HG03575 (cell line): Measurements from ENCODE around the gene USP11.
A peak's percentile ranks its signal among the peaks of the same experiment; 100 is the strongest.

Experiments used
- ATAC-seq: cut with Tn5 transposase; IDR thresholded peaks from one replicate; pipeline ENCODE4 v1.9.1; 2021; ENCODE audit not compliant: unreplicated experiment, insufficient number of reproducible peaks, low FRiP score; ENCODE audit errors: extremely low read depth

USP11 gene

DNA sequence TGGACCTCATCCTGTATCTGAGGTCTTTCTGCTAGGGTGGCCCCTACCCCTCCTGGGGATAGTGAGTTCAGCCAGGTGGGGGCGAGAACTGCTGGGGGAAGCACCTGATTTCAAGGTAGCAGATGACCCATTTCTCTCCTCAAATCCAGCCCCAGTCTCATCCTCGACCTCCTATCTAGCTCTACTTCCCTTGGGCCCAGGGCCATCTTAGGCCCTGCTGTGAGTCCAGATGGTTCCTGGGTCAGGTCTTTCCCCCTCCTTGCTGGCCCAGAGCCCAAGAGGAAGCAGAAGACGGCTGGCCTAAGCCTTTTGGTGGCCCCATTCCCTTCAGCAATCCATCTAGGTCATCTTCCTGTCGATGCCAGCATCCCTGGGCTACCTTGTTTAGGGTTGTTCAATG is 11.1 kb upstream of the USP11 start:
- ATAC-seq = no peak

DNA sequence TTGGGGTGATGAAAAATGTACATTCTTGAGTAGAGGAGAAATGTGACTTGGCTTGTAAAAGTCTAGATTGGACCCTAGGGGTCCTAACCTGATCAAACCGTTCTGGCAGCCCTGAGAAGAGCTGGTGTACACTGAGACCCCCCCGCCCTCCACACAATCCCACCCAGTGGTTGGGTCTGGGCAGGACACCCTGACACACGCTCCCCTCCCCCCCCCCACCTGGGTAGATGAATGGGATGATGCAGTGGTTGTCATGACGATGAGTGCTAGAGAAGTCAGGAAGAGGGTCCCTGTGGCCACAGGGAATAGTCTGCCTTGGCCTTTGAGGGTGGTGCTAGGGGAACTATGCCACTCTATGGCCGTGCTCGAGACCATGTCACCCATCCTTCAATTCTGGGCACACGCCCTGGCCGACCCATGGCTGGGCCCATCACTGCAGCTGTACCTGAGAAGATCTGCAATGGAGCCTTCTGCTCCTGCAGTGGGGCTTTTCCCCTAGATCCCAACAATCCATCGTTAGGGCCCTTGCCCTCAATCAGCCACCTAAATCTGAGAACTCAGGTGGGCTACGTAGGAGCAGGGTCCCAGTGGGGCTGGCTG is 10.0 kb upstream of the USP11 start:
- ATAC-seq = no peak

DNA sequence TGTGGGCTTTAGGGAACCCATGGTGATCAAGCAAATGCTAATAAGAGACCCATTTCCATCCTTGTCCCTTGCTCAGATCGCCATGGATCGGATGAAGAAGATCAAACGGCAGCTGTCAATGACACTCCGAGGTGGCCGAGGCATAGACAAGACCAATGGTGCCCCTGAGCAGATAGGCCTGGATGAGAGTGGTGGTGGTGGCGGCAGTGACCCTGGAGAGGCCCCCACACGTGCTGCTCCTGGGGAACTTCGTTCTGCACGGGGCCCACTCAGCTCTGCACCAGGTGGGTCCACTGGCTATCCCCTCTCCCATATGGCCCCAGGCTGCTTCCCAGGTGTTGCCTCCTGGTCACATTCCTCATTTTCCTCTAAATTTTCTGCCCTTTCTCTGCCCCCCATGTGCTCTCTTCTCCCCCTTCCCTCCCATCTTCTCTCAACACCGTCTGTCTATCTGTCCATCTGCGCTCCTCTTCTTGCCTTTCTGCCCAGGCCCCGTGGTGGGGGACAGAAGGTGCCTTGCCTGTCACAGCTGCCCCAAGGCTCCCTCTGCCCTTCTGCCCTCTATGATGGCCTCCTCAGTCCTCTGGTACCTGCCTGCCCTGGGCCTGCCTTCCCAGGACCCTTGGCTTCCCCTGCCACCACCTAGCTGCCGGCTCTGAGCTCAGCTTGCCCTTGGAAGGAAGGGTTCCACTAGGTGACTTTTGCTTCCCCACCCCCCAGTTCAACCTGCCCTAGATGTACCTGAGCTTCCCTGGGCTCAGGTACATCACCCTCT is 9.1 kb upstream of the USP11 start:
- no peak for ATAC-seq

DNA sequence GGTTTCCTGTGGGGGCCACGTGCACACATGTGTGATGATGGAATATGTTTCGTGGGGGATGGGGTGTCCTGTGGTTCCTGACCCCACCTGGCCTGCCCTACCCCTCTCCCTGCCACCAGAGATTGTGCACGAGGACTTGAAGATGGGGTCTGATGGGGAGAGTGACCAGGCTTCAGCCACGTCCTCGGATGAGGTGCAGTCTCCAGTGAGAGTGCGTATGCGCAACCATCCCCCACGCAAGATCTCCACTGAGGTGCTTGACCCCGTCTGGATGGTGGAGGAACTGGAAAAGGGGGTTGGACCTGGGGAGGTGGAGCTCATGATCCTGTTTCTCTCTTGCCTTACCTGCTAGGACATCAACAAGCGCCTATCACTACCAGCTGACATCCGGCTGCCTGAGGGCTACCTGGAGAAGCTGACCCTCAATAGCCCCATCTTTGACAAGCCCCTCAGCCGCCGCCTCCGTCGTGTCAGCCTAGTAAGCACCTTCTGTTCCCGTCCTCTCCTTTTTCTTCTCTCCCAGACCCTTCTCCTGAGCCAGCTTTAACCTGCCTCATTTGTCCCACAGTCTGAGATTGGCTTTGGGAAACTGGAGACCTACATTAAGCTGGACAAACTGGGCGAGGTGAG is 8.4 kb upstream of the USP11 start:
- no peak for ATAC-seq

DNA sequence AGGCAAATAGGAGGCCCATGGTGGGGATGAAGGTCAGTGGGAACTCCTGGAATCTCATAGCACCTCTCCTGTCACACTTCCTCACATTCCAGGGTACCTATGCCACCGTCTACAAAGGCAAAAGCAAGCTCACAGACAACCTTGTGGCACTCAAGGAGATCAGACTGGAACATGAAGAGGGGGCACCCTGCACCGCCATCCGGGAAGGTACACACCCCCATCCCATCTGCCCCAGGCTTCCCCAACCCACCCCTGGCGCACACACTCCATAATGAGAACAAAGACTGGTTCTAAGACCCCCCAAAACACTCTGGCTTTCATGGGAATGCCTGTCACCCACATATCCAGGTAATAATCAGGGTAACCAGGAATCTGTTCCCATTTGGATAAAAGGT is 7.9 kb upstream of the USP11 start:
- no peak for ATAC-seq

DNA sequence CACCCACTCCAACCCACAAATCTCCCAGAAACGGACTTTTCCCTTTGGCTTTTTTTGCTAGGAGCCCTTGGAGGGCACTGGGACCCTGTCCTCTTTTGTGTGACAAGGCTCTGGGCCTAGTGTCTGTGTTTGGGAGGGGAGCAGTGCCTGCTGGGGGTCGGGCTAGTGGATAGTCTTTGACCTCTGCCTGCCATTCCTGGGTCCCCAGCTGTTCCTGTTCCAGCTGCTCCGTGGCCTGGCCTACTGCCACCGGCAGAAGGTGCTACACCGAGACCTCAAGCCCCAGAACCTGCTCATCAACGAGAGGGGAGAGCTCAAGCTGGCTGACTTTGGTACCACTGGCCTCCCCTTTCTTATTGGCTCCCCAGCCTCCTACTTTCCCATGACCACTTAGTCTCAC is 6.7 kb upstream of the USP11 start:
- ATAC-seq = no peak

DNA sequence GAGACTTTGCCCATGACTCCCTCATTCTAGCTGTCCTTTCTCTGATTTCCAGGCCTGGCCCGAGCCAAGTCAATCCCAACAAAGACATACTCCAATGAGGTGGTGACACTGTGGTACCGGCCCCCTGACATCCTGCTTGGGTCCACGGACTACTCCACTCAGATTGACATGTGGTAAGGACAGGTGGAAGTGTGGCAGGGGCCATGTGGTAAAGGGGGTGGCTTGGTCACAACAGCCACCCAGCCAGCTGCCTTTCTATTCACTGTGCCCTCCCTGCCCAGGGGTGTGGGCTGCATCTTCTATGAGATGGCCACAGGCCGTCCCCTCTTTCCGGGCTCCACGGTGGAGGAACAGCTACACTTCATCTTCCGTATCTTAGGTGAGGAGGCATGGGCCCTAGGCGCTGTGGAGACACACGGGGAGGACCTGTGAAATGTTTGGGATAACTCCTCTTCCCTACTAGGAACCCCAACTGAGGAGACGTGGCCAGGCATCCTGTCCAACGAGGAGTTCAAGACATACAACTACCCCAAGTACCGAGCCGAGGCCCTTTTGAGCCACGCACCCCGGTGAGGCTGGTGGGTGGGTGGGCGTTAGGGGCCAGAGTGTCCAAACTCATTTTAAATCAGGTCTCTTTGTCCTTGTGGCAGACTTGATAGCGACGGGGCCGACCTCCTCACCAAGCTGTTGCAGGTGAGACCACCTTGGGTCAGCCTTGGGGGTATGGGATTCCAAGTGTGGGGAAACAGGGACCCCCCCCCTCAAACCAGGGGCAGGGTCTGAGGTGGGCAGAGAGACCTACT is 6.1 kb upstream of the USP11 start:
- ATAC-seq = no peak

DNA sequence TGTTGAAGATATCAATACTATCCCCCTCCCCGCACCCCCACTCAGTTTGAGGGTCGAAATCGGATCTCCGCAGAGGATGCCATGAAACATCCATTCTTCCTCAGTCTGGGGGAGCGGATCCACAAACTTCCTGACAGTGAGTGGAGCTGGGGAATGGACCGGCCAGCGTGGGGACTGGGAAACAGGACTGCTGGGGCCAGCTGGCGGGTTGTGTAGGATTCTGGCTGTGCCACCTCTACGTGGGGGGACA is 5.5 kb upstream of the USP11 start:
- no peak for ATAC-seq

DNA sequence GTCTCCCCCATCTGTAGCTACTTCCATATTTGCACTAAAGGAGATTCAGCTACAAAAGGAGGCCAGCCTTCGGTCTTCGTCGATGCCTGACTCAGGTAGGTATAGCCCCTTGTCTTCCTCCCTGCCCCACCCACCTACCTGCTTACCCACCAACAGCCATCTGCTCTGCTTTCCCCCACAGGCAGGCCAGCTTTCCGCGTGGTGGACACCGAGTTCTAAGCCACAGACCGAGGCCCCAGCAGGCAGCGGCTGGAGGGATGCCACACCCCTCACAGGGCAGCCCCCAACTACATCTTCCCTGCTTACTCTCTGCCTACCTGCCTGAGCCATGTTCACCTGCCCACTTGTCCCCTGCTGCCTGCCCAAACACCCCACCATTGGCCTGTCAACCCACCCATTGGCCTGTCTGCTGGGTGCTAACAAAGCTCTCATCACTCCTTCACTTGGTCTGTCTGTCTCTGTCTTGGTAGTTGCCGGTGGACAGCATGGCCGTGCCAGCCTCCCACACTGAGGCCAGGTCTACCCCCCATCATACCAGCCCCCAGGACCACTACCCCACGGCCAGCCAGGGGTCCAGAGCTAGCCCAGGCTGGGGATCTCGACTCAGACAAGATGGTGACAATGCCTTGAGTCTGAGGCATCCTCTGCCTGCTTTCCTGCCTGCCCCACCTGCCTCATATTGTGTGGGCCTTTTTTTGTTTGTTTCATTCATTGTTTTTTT is 4.1 kb upstream of the USP11 start:
- no peak for ATAC-seq

DNA sequence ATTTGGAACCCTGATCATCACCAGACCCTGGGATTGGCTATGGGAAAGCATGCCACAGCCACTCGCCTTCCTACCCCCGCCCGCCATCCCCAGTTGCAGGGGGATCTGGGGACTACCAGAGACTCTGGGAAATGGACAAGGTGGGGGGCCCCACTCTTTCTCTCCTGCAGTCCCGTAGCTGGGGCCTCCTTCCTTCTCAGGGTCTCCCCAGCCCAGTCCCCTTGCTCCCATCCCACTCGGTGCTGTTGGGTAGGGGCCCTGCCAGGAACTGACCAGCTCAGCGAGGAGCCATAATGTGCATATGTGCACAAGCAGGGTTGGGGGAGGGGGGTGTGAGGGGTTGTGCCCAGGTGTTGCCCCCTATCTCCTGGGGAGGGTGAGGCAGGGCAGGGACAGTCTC is 3.4 kb upstream of the USP11 start:
- ATAC-seq = no peak

DNA sequence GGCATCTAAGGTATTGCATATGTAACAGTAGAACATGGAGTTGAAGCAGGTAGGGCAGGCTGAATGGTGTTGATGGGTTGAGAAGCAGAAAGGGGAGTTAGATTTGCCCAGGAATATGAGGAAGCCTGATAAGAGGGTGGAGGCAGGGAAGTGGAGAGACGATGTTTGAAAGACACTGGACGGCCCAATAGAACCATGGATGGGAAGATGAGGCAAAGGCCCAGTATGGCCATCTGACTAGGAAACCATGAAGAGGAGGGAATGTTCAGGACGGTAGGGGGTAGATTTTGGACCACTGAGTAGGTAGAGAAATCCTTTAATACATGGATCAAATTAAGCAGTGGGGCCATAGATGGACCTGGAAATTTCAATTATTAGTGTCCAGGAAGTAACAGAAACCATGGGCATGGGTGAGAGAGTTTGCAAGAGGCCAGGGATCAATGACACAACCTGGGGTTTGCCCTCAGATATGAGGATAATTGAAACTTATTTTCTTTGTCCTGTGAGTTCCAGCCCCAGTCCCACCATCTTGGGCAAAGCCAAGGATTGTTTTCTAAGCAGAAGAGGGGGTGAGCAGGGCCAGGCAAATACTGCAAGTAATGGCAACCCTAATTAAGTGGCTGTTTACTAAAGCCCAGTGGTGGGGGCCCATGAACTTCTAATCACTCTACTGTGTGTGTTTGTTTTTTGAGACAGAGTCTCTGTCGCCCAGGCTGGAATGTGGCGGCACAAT is 2.5 kb upstream of the USP11 start:
- ATAC-seq = no peak

DNA sequence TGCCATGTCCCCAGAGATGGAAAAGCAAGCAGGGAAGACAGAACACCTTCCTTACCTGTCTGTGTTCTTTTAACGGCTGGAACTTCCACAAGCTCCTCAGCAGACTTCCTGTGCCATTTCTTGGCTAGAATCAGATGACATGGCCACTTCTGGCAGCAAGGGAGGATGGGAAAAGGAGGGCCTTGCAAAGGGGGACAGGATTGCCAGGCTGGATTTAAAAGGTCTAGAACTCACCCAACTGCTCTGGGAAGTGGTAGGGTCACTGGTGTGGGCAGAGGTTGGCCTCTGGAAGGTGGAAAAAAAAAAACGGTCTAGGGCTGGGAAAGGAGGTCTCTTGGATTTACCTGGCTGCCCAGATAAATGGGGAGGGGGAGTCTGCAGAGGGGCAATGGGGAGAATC is 1.6 kb upstream of the USP11 start:
- ATAC-seq = no peak

DNA sequence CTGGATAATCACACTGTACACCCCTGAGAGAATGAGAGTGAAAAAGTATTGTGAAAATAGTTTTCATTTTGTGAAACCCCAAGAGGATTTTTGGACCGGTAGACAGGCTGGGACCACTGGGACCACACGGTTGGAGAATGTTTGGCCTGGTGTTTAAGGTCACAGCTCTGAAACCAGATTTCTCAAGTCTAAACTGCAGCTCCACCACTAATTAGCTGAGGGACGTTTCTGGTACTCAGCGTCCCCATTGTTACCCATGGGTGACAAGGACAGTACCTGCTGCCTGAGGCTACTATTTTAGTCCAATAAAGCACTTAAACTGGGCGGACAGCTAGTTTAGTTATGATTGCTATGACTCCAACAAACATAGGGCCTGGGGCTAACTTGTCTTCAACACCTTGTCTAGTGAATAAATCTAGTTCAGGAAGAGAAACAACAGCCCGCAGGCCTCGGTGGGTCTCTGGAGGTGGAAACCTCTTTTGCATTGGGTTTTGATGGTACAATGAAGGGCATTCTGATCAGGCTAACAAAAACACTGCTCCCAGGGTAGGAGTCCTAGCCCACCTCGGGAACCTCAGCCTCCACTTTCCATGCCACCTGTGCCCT is 509 bp upstream of the USP11 start:
- no peak for ATAC-seq

DNA sequence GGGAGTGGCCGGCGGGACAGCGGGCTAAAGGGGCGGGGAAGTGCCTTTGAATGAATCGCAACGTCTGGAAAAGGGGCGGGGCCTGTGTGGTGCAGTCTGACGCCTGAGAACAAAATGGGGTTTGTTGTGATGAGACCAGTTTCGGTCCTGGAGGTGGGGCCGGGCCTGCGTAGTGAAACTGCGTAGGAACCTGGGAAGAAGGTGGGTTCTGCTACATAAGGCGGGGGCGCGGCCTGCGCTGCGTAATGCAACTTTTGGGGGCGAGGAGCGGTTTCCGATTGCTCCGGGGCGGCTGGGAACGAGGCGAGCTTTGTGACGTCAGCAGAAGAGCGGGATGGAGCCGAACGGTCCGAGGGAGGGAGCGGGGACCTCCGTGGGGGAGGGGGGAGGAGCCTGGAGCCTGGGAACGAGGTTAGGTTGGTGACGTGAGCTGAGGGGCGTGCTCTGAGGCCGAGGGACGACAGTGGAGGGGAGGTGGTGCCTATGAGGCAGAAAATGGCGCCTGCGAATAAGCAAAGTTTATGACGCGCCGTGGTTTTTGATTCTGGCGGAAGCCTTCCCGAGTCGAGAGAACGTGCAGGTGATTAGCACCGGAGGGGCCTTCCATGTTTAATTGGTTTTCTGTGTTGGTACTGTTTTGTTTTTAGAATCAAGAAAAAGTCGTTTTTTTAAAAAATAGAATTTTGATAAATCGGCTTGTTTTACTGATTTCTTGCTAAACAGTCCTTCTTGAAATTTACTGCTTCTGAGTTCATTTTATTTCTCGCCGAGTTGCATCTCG is 714 bp downstream of the USP11 start:
- ATAC-seq = peak; percentile 39

DNA sequence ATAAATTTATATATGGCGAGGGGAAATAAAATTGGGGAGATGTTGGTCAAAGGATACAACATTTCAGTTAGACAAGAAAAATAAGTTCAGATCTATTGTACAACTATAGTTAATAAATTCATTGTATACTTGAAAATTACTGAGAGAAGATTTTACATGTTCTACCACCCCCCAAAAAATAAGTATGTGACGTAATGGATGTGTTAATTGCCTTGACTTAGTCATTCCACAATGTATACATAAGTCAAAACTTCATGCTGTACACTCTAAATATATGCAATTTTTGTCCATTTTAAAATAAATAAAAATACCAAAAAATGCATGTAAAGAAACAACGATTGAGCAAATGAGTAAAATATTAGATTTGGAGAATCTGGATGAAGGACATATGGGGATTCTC is 1.8 kb downstream of the USP11 start:
- no peak for ATAC-seq

DNA sequence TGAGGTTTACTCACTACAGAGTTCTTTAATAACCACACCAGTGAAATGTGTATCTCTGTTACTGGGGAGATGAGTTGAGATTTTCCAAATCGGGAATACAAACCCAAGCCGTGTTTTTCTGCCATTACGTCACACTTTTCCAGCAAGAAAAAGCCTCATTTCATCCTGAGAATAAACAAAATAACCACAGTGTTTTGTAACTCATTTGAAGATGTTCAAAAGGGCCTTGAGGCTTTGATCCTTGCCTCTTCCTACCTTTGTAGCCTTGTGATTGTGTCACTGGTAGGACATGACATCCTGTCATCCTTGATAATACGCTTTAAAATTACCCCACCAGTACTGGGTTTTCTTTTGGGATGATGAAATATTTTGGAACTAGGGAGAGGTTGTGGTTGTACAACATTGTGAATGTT is 2.9 kb downstream of the USP11 start:
- no peak for ATAC-seq

DNA sequence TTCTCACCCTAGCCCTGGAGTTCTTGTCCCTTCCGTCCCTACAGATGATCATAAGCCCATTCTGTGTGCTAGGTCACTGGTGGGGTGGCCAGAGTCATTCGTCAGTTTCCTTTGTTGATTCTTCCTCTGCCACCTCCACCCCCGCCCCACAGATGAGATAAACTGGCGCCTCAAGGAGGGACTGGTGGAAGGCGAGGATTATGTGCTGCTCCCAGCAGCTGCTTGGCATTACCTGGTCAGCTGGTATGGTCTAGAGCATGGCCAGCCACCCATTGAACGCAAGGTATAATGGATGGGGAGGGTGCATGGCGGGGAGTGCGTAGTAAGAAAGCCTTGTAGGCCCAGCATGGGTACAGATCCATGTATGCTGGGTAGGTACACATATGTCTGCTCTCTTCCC is 6.4 kb downstream of the USP11 start:
- no peak for ATAC-seq
